Duodenal mucosa (tissue), 2 donors: ENCODE measurements around the gene MIA2.
"Not testable (repeated sequence)": the region's sequence is repeated elsewhere in the genome, so short reads cannot be mapped to it uniquely, and the experiment has no call there.

Experiments
- H3K27ac ChIP-seq: one replicate; pipeline ENCODE4 v1.7.0; 2013; ENCODE audit warnings: low read depth, low read length
- H3K27me3 ChIP-seq, 2 donors: one replicate each; pipeline ENCODE4 v1.7.0; 2013; ENCODE audit warnings: low read length in 2 of 2, control low read depth in 1 of 2; ENCODE audit not compliant: insufficient read depth in 2 of 2, control insufficient read depth in 1 of 2
- H3K36me3 ChIP-seq, 2 donors: one replicate each; pipeline ENCODE4 v1.7.0; 2013; ENCODE audit warnings: low read length in 2 of 2, control low read depth in 1 of 2; ENCODE audit not compliant: insufficient read depth in 2 of 2, control insufficient read depth in 1 of 2
- H3K4me1 ChIP-seq, 2 donors: one replicate each; pipeline ENCODE4 v1.7.0; 2013; ENCODE audit warnings: low read length in 2 of 2, control low read depth in 1 of 2; ENCODE audit not compliant: insufficient read depth in 2 of 2, control insufficient read depth in 1 of 2
- H3K4me3 ChIP-seq, 2 donors: one replicate each; pipeline ENCODE4 v1.7.0; 2013; ENCODE audit warnings: low read length in 2 of 2, low read depth in 1 of 2
- H3K9ac ChIP-seq, 2 donors: one replicate each; pipeline ENCODE4 v1.7.0; 2013; ENCODE audit warnings: low read length in 2 of 2, low read depth in 1 of 2
- H3K9me3 ChIP-seq, 2 donors: one replicate each; pipeline ENCODE4 v1.7.0; 2013; ENCODE audit warnings: low read length in 2 of 2, control low read depth in 1 of 2; ENCODE audit not compliant: control insufficient read depth in 1 of 2

MIA2 gene

DNA sequence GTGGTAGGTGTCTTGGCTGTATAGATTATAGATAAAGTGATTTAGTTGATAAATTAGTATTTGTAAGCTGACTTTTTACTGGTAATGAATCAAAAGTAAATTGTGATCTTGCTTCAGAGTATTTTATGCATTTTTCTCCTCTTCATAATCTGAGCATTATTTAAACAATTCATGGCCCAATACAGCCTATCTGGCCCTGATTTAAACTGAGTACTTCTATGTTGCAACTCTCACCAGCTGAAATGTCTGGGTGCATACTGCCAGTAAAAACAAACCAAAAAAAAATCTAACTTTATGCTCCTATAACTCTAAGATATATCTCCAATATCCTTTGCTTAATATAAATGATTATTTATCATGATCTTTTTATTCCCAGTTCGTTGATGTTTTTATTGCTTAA, 86.6 kb downstream of the MIA2 start:
- Histone ChIP-seq H3K4me1 (no peaks in the 10 kb centered on the region), H3K9me3 (no peaks in the 10 kb centered on the region), H3K27ac (no peak overlapping the region), H3K27me3 (no peaks in the 10 kb centered on the region), H3K36me3 (peaks cover 27 to 40% of the 10 kb centered on the region in 2 donors), H3K4me3 (no peak overlapping the region), H3K9ac (no peak overlapping the region)

DNA sequence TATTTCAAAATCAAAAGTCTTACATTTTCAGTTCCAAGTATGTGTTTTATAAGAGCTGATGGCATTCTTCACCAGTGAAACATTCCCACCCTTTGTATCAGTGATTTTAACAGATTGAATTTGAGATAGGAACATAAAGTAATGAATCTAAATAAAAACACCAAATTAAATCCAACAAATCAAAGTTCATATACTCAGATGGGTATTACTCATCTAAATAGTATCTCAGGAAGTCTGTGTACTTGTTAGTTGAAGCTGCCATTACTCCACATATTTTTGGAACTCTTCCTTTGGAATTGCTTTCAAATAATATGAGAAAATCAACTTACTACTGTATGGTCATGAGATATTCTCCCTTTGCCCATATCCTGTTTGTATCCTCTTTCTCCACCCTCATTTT, 89.1 kb downstream of the MIA2 start:
- Histone ChIP-seq H3K4me3 (no peak overlapping the region), H3K4me1 (no peaks in the 10 kb centered on the region), H3K27ac (no peak overlapping the region), H3K27me3 (no peaks in the 10 kb centered on the region), H3K9me3 (no peaks in the 10 kb centered on the region), H3K9ac (no peak overlapping the region), H3K36me3 (peaks cover 25 to 34% of the 10 kb centered on the region in 2 donors)

DNA sequence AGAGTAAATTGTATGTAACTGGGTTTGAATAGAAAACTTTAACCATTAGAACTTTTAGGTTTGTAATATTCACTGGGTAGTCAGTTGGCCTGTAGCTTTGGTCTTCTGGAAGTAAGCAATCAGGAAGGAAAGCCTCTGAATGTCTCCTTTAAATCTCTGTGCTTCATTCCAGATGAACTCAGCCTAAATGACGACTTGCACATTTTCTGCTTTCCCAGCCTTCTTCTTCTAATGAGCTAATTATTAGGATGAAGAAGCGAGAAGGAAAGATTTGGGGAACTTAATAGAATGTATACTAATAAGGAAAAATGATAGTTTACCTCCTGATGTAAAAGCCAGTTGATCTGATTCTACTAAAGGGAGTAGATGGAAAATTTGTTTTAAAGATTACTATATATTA, 90.4 kb downstream of the MIA2 start:
- Histone ChIP-seq H3K9me3 (no peaks in the 10 kb centered on the region), H3K27ac (no peak overlapping the region), H3K36me3 (peaks cover 16 to 32% of the 10 kb centered on the region in 2 donors)

DNA sequence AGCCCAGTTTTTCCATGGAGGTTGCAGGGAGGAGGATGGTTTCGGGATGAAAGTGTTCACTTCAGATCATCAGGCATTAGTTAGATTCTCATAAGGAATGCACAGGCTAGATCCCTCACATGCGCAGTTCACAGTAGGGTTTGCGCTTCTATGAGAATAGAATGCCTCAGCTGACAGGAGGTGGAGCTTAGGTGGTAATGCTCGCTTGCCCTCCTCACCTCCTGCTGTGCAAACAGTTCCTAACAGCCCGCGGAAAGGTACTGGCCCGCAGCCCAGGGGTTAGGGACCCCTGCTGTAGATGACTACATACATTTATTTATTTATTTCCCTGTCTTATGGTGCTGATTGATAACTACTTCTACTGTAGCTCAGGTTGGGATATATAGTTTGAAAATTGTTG, 105.3 kb downstream of the MIA2 start:
- H3K27me3 ChIP-seq: no peaks in the 10 kb centered on the region

More for the DNA sequence above, 90.4 kb downstream of the MIA2 start:
- no peaks in the 10 kb centered on the region for H3K27me3 ChIP-seq
- no peak overlapping the region for H3K4me3 ChIP-seq
- H3K9ac ChIP-seq: no peak overlapping the region
- H3K4me1 ChIP-seq: no peaks in the 10 kb centered on the region

DNA sequence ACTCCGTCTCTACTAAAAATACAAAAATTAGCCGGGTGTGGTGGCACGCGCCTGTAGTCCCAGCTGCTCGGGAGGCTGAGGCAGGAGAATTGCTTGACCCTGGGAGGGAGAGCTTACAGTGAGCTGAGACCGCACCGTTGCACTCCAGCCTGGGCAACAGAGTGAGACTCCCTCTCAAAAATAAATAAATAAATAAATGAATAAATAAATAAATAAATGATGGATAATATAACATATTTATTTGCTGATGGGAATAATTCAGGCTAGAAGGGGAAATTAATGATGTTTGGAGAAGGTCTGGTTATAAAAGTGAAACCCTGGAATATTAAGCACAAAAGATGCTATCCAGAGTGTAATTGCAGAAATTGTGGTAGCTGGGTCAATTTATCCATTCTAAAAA, 107.4 kb downstream of the MIA2 start:
- not testable (repeated sequence) for H3K4me1 ChIP-seq, H3K9me3 ChIP-seq, H3K4me3 ChIP-seq, H3K27ac ChIP-seq, H3K27me3 ChIP-seq, H3K9ac ChIP-seq
- H3K36me3 ChIP-seq: peaks cover 0 to 41% of the 10 kb centered on the region in 2 donors

More for the DNA sequence above, 105.3 kb downstream of the MIA2 start:
- H3K27ac ChIP-seq: no peak overlapping the region
- H3K4me1 ChIP-seq: no peaks in the 10 kb centered on the region
- H3K36me3 ChIP-seq: peaks cover under 1 to 35% of the 10 kb centered on the region in 2 donors
- H3K9me3 ChIP-seq: no peaks in the 10 kb centered on the region
- no peak overlapping the region for H3K4me3 ChIP-seq
- H3K9ac ChIP-seq: no peak overlapping the region

DNA sequence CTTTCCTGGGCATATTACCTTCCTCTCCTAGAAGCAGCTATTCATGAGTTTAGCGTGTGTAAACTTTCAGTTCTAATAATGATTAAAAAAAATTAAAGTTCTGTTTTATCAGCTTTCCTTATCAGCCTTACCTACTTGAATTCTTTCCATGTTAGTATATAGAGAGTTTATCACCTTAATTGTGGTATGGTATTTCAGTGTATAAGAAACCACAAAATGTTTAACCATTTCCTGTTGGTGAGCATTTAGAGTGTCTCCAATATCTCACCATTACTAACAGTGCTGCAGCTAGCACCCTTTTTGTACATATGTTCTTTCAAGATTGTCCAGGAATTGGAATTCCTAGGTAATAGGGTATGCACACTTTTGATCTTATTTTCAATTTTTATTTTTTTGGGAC, 109.1 kb downstream of the MIA2 start:
- no peaks in the 10 kb centered on the region for H3K9me3 ChIP-seq
- H3K27me3 ChIP-seq: no peaks in the 10 kb centered on the region
- no peaks in the 10 kb centered on the region for H3K4me1 ChIP-seq
- peaks cover 0 to 42% of the 10 kb centered on the region in 2 donors for H3K36me3 ChIP-seq
- H3K27ac ChIP-seq: no peak overlapping the region
- H3K9ac ChIP-seq: no peak overlapping the region
- H3K4me3 ChIP-seq: no peak overlapping the region

DNA sequence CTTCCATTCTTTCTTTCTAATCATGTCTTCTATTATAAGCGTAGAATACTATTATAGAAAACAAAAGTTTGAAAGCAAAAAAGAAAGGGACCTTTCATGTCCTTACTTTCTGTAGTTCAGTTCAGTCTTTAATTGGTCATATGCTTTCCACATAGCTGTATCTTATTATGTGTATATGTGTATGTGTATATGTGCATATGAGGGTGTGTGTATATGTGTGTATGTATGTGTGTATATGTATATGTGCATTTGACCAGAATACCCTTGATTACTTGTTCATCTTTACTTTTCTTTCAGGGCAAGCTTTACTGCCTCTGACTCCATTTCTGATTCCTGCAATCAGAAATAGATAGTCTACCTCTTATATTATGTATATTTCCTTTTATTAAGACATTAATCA, 109.9 kb downstream of the MIA2 start:
- Histone ChIP-seq H3K4me1 (no peaks in the 10 kb centered on the region), H3K27me3 (no peaks in the 10 kb centered on the region), H3K36me3 (peaks cover 0 to 41% of the 10 kb centered on the region in 2 donors), H3K9ac (no peak overlapping the region), H3K27ac (no peak overlapping the region), H3K9me3 (no peaks in the 10 kb centered on the region), H3K4me3 (no peak overlapping the region)

DNA sequence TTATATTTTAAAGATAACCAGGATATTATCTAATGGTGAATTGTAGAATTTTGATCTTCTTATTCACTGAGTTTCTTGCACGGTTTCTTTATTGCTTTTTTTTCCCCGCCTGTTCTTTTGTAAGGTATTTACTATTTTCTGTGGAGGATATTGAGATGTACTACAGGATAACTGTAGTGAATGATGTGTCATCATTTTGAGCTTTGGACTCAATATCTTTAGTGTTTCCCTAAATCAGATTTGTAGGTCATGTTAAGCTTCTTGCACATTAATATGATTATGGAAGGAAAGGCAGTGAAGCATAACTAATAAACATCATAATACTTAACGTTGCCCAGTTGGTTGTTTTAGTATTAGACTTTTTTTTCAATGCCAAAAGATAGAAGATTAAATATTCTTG, 117.2 kb downstream of the MIA2 start:
- Histone ChIP-seq H3K27me3 (no peaks in the 10 kb centered on the region), H3K4me1 (no peaks in the 10 kb centered on the region), H3K27ac (no peak overlapping the region), H3K4me3 (no peak overlapping the region), H3K9me3 (peaks cover 0 to 4% of the 10 kb centered on the region in 2 donors), H3K36me3 (peaks cover 0 to 33% of the 10 kb centered on the region in 2 donors), H3K9ac (no peak overlapping the region)

DNA sequence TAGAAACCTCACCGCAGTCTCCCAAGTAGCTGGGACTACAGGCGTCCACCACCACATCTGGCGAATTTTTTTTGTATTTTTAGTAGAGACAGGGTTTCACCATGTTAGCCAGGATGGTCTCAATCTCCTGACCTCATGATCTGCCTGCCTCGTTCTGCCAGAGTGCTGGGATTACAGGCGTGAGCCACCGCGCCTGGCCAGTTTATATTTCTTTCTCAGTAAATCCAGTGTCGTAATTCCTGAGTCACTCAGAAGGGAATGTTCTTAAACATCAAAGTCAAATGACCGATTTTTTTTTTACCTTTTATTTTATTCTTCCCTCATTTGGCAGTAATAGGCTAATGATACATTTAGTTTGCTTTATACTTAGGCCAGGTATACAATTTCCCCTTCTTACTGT, 118.0 kb downstream of the MIA2 start:
- no peak overlapping the region for H3K4me3 ChIP-seq
- peaks cover 0 to 28% of the 10 kb centered on the region in 2 donors for H3K36me3 ChIP-seq
- H3K9me3 ChIP-seq: peaks cover 0 to 4% of the 10 kb centered on the region in 2 donors

DNA sequence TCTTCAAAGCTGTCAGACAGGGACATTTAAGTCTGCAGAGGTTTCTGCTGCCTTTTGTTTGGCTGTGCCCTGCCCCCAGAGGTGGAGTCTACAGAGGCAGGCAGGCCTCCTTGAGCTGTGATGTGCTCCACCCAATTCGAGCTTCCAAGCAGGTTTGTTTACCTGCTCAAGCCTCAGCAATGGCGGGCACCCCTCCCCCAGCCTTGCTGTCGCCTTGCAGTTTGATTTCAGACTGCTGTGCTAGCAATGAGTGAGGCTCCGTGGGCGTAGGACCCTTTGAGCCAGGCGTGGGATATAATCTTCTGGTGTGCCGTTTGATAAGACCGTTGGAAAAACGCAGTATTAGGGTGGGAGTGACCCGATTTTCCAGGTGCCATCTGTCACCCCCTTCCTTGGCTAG, 125.4 kb downstream of the MIA2 start:
- H3K36me3 ChIP-seq: peaks cover 6 to 13% of the 10 kb centered on the region in 2 donors
- H3K4me1 ChIP-seq, H3K4me3 ChIP-seq, H3K9ac ChIP-seq, H3K27ac ChIP-seq, H3K9me3 ChIP-seq, H3K27me3 ChIP-seq: not testable (repeated sequence)

More for the DNA sequence above, 118.0 kb downstream of the MIA2 start:
- Histone ChIP-seq H3K4me1 (no peaks in the 10 kb centered on the region), H3K9ac (no peak overlapping the region), H3K27me3 (no peaks in the 10 kb centered on the region), H3K27ac (no peak overlapping the region)

DNA sequence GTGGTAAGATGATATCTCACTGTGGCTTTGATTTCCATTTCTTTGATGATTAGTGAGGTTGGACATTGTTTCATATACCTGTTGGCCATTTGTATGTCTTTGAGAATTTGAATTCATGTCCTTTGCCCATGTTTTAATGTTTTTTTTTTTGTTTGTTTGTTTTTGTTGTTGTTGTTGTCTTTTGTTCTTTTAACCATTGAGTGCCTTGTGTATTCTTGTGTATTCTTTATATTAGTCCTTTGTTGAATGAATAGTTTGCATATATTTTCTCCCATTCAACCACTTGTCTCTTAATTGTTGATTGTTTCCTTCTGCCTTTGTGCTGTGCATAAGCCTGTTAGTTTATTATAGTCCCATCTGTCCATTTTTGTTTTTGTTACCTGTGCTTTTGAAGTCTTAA, 126.6 kb downstream of the MIA2 start:
- no peaks in the 10 kb centered on the region for H3K27me3 ChIP-seq
- H3K9ac ChIP-seq: no peak overlapping the region
- H3K36me3 ChIP-seq: peaks cover 6 to 13% of the 10 kb centered on the region in 2 donors
- no peak overlapping the region for H3K4me3 ChIP-seq
- no peak overlapping the region for H3K27ac ChIP-seq
- H3K4me1 ChIP-seq: no peaks in the 10 kb centered on the region
- H3K9me3 ChIP-seq: peaks cover 3 to 4% of the 10 kb centered on the region in 2 donors
